LHCN-M2 (cell line): ENCODE results near the gene LRPPRC. TPM values are rescaled to one million over a fixed set of nuclear protein-coding genes. Genes with fewer than 3 reads are reported as not detected.

Source experiments
- total RNA-seq: library from RNA; depleted of rRNA; stranded (reverse); fragments of >200 nt; gene quantifications from 2 replicates; pipeline ENCODE4 v1.2.3, GENCODE V29; 2014; rRNA removed

Gene LRPPRC
- total RNA-seq, 1 experiment from 2014 or later: 71.7 TPM

Other genes with a start within 250 kb of the LRPPRC start
- 20.9 and 21.8 TPM in 2 replicates for gene DYNC2LI1, start 221.9 kb downstream of the LRPPRC start, total RNA-seq
- gene ABCG5, start 157.2 kb downstream of the LRPPRC start, total RNA-seq: not detected in 2 replicates
- gene ABCG8, start 157.0 kb downstream of the LRPPRC start, total RNA-seq: not detected in 2 replicates
- gene PPM1B, start 172.9 kb upstream of the LRPPRC start, total RNA-seq: 13.5 and 16.4 TPM in 2 replicates